OCI-LY7 (cell line): Measurements from ENCODE around the gene UBE4B.

ENCODE experiments used
- CTCF ChIP-seq: fragments of 200-600 bp; sonication (generic); conservative IDR thresholded peaks from 2 replicates; pipeline ENCODE4 v1.5.1; 2014; ENCODE audit warnings: mild to moderate bottlenecking, antibody characterized with exemption, low read length, moderate library complexity, mixed read lengths
- EZH2phosphoT487 ChIP-seq: fragments of 200-600 bp; sonication (generic); IDR thresholded peaks from 2 replicates; pipeline ENCODE4 v1.6.1; 2018; ENCODE audit warnings: low read depth, borderline replicate concordance, mild to moderate bottlenecking, mixed run types, antibody characterized with exemption, low read length, moderate library complexity, mixed read lengths

GRCh38 chr1:9992910-9993309 is 39.8 kb upstream of the UBE4B start:
- TF ChIP-seq EZH2phosphoT487, result no peak
- TF ChIP-seq CTCF, result no peak
